LNCAP (cell line): ENCODE measurements around the gene CHMP4A.

ENCODE experiments used
- TF ChIP-seq, protein P1 (sequence below): fragments of 450-650 bp; IDR thresholded peaks from 2 replicates; pipeline ENCODE4 v1.5.1; 2017; ENCODE audit warnings: mild to moderate bottlenecking

Gene CHMP4A

DNA sequence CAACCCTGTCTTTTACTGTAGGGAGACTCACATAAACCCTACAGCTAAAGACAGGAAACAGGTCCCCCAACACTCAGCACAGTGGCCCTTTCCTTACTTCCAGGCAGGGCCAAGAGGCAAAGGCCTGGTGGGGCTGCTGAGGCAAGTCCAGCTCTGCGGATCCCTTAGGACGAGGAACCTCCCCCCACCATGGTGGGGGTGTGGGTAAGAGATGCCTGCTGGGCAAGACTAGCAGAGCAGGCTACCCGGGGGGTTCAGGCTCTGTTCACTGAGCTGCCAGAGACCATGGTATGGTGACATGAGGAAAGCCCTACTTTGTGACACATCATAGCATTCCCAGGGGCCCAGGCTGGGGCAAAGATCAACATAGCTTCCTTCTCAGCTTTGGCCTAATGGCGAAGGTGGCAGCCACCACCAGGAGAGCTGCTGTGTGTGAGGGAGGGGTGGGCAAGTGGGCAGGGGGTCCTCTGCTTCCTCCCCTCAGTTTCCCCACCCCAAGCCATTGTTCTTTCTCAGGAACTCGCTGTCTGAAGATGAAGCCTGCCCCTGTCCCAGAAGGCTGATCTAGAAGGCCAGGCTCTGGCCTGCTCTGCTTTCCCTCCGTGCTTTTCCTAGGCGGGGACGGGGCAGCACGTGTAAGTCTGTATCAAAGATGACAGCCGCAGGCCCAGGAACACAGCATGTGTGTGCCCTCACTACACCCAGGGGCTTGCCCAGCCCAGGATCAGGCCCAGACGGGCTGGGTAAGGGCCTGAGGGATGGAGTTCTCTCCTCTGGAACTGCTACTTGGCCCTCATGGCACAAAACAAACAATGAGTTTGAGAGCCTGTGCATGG is 39.2 kb upstream of the CHMP4A start:
- TF ChIP-seq, protein P1, sequence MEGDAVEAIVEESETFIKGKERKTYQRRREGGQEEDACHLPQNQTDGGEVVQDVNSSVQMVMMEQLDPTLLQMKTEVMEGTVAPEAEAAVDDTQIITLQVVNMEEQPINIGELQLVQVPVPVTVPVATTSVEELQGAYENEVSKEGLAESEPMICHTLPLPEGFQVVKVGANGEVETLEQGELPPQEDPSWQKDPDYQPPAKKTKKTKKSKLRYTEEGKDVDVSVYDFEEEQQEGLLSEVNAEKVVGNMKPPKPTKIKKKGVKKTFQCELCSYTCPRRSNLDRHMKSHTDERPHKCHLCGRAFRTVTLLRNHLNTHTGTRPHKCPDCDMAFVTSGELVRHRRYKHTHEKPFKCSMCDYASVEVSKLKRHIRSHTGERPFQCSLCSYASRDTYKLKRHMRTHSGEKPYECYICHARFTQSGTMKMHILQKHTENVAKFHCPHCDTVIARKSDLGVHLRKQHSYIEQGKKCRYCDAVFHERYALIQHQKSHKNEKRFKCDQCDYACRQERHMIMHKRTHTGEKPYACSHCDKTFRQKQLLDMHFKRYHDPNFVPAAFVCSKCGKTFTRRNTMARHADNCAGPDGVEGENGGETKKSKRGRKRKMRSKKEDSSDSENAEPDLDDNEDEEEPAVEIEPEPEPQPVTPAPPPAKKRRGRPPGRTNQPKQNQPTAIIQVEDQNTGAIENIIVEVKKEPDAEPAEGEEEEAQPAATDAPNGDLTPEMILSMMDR = no peak

DNA sequence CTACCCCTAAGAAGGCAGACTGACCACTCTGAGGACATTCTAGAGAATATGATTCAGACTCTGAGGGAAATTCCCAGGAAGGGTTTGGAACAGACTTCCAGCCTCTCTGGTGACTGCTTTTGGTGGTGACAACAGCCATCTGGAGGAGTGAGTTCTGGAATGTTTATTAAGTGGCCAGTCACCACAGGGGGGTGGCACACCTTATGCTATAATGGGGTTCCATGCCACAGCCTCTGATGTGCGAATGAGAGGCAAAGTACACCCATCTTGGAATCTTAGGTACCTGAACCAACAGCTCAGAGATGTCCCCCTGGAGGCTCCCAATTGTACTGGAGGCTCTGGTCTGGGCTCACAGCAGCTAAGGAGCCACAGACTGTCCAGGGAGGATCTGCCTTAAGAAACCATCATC is 38.6 kb upstream of the CHMP4A start:
- TF ChIP-seq, protein P1 = no peak

DNA sequence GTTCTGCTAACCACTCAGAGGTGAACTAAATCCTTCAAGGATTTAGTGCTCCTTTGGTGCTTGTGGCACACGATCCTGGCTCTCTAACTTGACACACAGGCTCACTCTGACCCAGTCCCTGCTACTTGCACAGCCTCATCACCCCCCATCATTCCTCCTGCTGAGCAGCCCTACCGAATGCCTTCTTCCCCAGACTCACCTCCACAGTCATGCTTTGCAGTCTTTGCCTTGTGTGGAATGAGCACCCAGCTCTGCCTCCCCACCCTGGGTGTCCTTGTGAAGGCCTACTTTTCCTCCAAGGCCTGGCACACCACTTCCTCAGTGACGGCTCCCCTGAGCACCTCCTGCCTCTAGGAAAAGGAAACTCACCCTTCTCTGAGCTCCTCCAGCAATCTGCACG is 37.1 kb upstream of the CHMP4A start:
- TF ChIP-seq, protein P1 = no peak

DNA sequence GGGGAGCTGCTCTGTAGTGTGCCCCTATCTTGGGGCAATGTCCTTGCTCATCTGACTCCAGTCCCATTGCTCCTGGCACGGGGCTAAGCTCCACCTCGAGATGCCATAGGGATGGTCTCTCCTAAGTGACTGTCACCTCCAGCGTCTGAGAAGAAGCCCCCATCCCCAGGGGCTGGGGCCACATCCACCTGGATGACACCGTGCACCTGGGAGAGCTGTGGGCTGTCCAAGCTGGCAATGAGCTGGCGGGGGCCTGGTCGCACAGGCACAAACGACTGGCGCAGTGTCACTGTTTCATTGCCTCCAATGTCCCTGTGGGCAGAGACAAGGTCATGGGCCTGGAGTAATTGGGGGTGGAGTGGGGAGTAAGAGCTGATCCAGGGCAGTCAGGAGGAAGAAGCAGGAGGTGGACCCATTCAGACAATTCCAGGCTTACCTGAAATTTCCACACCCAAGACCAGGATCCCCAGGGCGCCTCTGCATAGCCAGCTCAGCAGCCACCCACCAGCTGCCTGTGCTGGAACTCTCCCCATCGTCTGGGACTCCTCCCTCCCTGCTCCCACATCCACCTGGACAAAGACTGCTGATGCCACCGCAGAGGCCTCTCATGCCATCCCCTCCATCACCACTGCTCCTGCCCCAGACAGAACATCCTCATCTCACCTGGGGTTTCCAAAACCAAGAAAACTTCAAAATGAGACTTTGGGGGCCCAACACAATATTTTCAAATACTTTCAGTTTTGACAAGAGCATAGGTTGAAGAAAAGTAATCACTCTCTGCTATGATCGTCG is 36.1 kb upstream of the CHMP4A start:
- TF ChIP-seq, protein P1 = no peak

DNA sequence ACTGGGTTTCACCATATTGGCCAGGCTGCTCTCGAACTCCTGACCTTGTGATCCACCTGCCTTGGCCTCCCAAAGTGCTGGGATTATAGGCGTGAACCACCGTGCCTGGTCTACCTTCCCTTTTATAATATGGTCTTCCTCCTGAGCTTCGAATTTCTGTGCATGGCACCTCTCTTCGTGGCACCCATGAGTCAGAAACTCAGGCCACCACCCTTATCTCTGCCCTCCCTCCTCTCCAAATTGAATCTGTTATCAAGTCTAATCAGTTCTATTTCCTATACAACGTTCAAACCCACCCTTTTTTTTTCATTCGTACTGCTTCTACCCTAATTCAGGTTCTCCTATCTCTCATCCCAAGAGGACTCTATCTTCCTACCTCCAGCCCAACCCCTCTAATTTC is 34.1 kb upstream of the CHMP4A start:
- TF ChIP-seq, protein P1 = no peak

DNA sequence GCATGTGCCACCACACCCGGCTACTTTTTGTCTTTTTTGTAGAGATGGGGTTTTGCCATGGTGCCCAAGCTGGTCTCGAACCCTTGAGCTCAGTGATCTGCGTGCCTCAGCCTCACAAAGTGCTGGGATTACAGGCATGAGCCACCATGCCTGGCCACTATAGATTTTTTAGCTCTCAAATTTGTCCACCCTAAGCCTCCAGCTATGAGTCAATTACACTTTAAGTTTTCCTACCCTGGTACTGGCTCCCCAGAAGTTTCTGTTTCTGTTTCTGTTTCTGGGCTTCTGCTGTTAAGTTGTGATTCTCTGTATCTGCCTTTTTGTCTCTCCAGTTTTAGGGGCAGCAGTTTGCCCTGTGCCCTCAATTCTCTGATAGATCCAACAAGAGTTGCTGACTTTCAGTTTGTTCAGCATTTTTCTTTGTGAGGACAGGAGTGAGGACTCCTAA is 33.5 kb upstream of the CHMP4A start:
- TF ChIP-seq, protein P1 = no peak

DNA sequence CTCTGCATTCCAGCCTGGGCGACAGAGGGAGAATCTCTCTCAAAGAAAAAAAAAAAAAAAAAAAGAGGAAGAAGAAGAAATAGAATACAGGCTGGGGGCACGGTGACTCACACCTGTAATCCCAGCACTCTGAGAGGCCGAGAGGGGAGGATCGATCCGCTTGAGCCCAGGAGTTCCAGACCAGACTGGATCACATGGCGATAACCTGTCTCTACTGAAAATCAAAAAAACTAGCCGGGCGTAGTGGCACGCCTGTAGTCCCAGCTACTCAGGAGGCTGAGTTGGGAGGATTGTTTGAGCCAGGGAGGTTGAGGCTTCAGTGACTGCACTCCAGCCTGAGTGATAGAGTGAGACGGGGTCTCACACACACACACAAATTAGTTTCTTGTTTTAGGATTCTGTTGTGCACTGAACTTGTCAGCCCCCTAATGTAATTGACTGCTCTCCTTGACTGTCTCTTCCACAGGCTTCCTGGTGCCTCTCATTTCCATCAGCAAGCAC is 30.1 kb upstream of the CHMP4A start:
- TF ChIP-seq, protein P1 = no peak
